Fibroblast of lung (primary cell): ENCODE data around the gene ALDH3B2. TPM values are rescaled to one million over a fixed set of nuclear protein-coding genes. Genes with fewer than 3 reads are reported as not detected.
"Not testable (repeated sequence)": the region's sequence is repeated elsewhere in the genome, so short reads cannot be mapped to it uniquely, and the experiment has no call there.

Experiments
- DNase-seq, 2 donors: peaks; one replicate each; pipeline versions ENCODE4 v3.0.0 to v3.0.0-alpha.2; 2010; ENCODE audit warnings: low read depth in 2 of 2
- H2AFZ ChIP-seq: 2 replicates; pipeline ENCODE4 v1.5.1; 2012; ENCODE audit warnings: low read length, control low read depth, inconsistent platforms
- H3K27ac ChIP-seq: 2 replicates; pipeline ENCODE4 v1.5.1; 2011; ENCODE audit warnings: low read length, control low read depth; ENCODE audit not compliant: insufficient read depth
- H3K27me3 ChIP-seq: 2 replicates; pipeline ENCODE4 v1.5.1; 2011; ENCODE audit warnings: mild to moderate bottlenecking, low read length; ENCODE audit not compliant: control insufficient read depth, insufficient read depth
- H3K36me3 ChIP-seq: 2 replicates; pipeline ENCODE4 v1.5.1; 2011; ENCODE audit warnings: low read length; ENCODE audit not compliant: control insufficient read depth, insufficient read depth
- H3K4me1 ChIP-seq: 2 replicates; pipeline ENCODE4 v1.5.1; 2011; ENCODE audit warnings: low read length; ENCODE audit not compliant: control insufficient read depth, insufficient read depth; ENCODE audit errors: extremely low read depth
- H3K4me2 ChIP-seq: 2 replicates; pipeline ENCODE4 v1.5.1; 2011; ENCODE audit warnings: low read length, control low read depth; ENCODE audit not compliant: insufficient read depth; ENCODE audit errors: extremely low read depth
- H3K4me3 ChIP-seq, 4 experiments: fragments of 200-600 bp in 1 of 4; sonication (generic) in 1 of 4; replicated peaks in 1 of 4; 2 replicates each; pipeline ENCODE4 v1.5.1; 2011 to 2016; ENCODE audit warnings: low read length in 4 of 4, low read depth in 3 of 4, mild to moderate bottlenecking in 3 of 4, control low read depth in 2 of 4, inconsistent platforms in 1 of 4, mixed read lengths in 1 of 4; ENCODE audit not compliant: insufficient read depth in 1 of 4; ENCODE audit errors: control extremely low read depth in 1 of 4
- H3K79me2 ChIP-seq: 2 replicates; pipeline ENCODE4 v1.5.1; 2012; ENCODE audit warnings: mild to moderate bottlenecking, low read length, inconsistent platforms; ENCODE audit not compliant: control insufficient read depth, insufficient read depth
- H3K9ac ChIP-seq: 2 replicates; pipeline ENCODE4 v1.5.1; 2011; ENCODE audit warnings: mild to moderate bottlenecking, low read length, control low read depth; ENCODE audit not compliant: insufficient read depth
- H3K9me3 ChIP-seq: 2 replicates; pipeline ENCODE4 v1.5.1; 2012; ENCODE audit warnings: low read depth, low read length; ENCODE audit not compliant: control insufficient read depth, insufficient read depth
- H4K20me1 ChIP-seq: 2 replicates; pipeline ENCODE4 v1.5.1; 2011; ENCODE audit warnings: low read length; ENCODE audit not compliant: control insufficient read depth, insufficient read depth; ENCODE audit errors: extremely low read depth
- polyA plus RNA-seq, 2 donors: library from polyadenylated mRNA; depleted of rRNA in 1 of 2; stranded (reverse) in 1 of 2; unstranded in 1 of 2; fragments of >200 nt; gene quantifications; 2 replicates each; pipeline ENCODE4 v1.2.1, GENCODE V29; 2011 to 2012; ENCODE audit warnings: missing spikeins in 1 of 2
- total RNA-seq: library from RNA; depleted of rRNA; stranded (reverse); fragments of >200 nt; gene quantifications from 2 replicates; pipeline ENCODE4 v1.2.1, GENCODE V29; 2014

Gene ALDH3B2
- total and polyA plus RNA-seq, 2 donors (not counting 1 experiment from before 2014, with no cell fraction given), result not detected

GRCh38 chr11:67623795-67624194, 50.6 kb downstream of the ALDH3B2 start:
- H3K9me3 ChIP-seq, H3K27me3 ChIP-seq, H3K27ac ChIP-seq, H3K79me2 ChIP-seq, H3K36me3 ChIP-seq, H4K20me1 ChIP-seq, H3K4me3 ChIP-seq, H3K9ac ChIP-seq, H3K4me1 ChIP-seq, DNase-seq, H2AFZ ChIP-seq, H3K4me2 ChIP-seq: not testable (repeated sequence)

- H3K9ac ChIP-seq, H4K20me1 ChIP-seq, H3K4me1 ChIP-seq, H3K27ac ChIP-seq, H3K36me3 ChIP-seq, H2AFZ ChIP-seq, DNase-seq, H3K27me3 ChIP-seq, H3K9me3 ChIP-seq, H3K79me2 ChIP-seq, H3K4me2 ChIP-seq, H3K4me3 ChIP-seq: not testable (repeated sequence)
Observed at GRCh38 chr11:67622905-67623304, 51.5 kb downstream of the ALDH3B2 start.

GRCh38 chr11:67621928-67622327, 52.5 kb downstream of the ALDH3B2 start:
- H3K36me3 ChIP-seq, H3K27me3 ChIP-seq, H3K9ac ChIP-seq, H2AFZ ChIP-seq, H4K20me1 ChIP-seq, H3K4me3 ChIP-seq, H3K4me2 ChIP-seq, H3K4me1 ChIP-seq, H3K79me2 ChIP-seq, H3K9me3 ChIP-seq, DNase-seq, H3K27ac ChIP-seq: not testable (repeated sequence)

- not testable (repeated sequence) for H3K4me1 ChIP-seq, H3K9ac ChIP-seq
Observed at GRCh38 chr11:67620621-67621020, 53.8 kb downstream of the ALDH3B2 start.

GRCh38 chr11:67619683-67620618, 54.5 kb downstream of the ALDH3B2 start:
- H3K9me3 ChIP-seq, DNase-seq, H4K20me1 ChIP-seq, H3K4me1 ChIP-seq, H3K27ac ChIP-seq, H3K36me3 ChIP-seq, H3K4me3 ChIP-seq, H3K4me2 ChIP-seq, H2AFZ ChIP-seq, H3K9ac ChIP-seq, H3K79me2 ChIP-seq: not testable (repeated sequence)
- peaks cover 15% of the 10 kb centered on the region for H3K27me3 ChIP-seq

More at GRCh38 chr11:67620621-67621020, 53.8 kb downstream of the ALDH3B2 start:
- H2AFZ ChIP-seq, H3K4me2 ChIP-seq, H3K4me3 ChIP-seq, H4K20me1 ChIP-seq, DNase-seq, H3K36me3 ChIP-seq, H3K27ac ChIP-seq, H3K79me2 ChIP-seq, H3K9me3 ChIP-seq: not testable (repeated sequence)
- peaks cover 14% of the 10 kb centered on the region for H3K27me3 ChIP-seq

GRCh38 chr11:67618901-67619659, 55.3 kb downstream of the ALDH3B2 start:
- not testable (repeated sequence) for DNase-seq, H3K9ac ChIP-seq, H2AFZ ChIP-seq, H4K20me1 ChIP-seq, H3K79me2 ChIP-seq, H3K4me3 ChIP-seq, H3K4me2 ChIP-seq, H3K36me3 ChIP-seq, H3K4me1 ChIP-seq, H3K27ac ChIP-seq, H3K9me3 ChIP-seq
- H3K27me3 ChIP-seq, result peaks cover 15% of the 10 kb centered on the region
